Pancreas (tissue), 10 donors: ENCODE measurements around the gene MDP1. TPM values are rescaled to one million over a fixed set of nuclear protein-coding genes. Genes with fewer than 3 reads are reported as not detected.
A peak's percentile ranks its signal among the peaks of the same experiment; 100 is the strongest.

ENCODE experiments used
- ATAC-seq, 4 donors: fragments of 200-7000 bp; cut with Tn5 transposase; one replicate each; pipeline versions ENCODE4 v1.8.0 to v1.9.1; 2020; ENCODE audit warnings: mild to moderate bottlenecking in 4 of 4, moderate library complexity in 4 of 4
- DNase-seq, 6 donors: peaks; one replicate each; pipeline ENCODE4 v3.0.0-alpha.2; 2020
- FAIRE-seq: peaks from 2 replicates; lab custom pipeline; 2012; peaks lifted over from hg19 to GRCh38; lab: Jason Lieb, UNC
- H3K27ac ChIP-seq, 4 donors: fragments of 200-600 bp; sonication (generic); 1 replicate in 3 of 4; 2 replicates in 1 of 4; pipeline versions ENCODE4 v1.5.0 to v1.8.0; 2020
- H3K27me3 ChIP-seq, 4 donors: fragments of 200-600 bp; one replicate each; pipeline ENCODE4 v1.8.0; 2021
- H3K36me3 ChIP-seq, 3 donors: fragments of 200-600 bp; sonication (generic) in 1 of 3; one replicate each; pipeline versions ENCODE4 v1.5.0 to v1.8.0; 2020 to 2021
- H3K4me1 ChIP-seq, 3 donors: fragments of 200-600 bp; one replicate each; pipeline ENCODE4 v1.8.0; 2021
- H3K4me3 ChIP-seq, 4 donors: fragments of 200-600 bp; sonication (generic) in 2 of 4; one replicate each; pipeline versions ENCODE4 v1.5.0 to v1.8.0; 2020 to 2021
- H3K9me3 ChIP-seq, 4 donors: fragments of 200-600 bp; one replicate each; pipeline ENCODE4 v1.8.0; 2021
- CTCF ChIP-seq, 4 donors: fragments of 200-600 bp; sonication (generic) in 3 of 4; IDR thresholded peaks; one replicate each; pipeline versions ENCODE4 v1.5.0 to v1.8.0; 2021; ENCODE audit warnings: antibody characterized with exemption in 4 of 4
- WGBS, 2 donors: extraction: QIAGEN DNeasy Blood & Tissue Kit; methylation state at CpG; one replicate each; pipeline ENCODE4 v1.1.7; 2013; 5-methylcytosine and 5-hydroxymethylcytosine counted together
- intact Hi-C, 3 donors: fragments of 100-400 bp; cut with DNase I; formaldehyde crosslinking; loops; one replicate each; pipeline versions ENCODE4 v1.11.1 to v1.14.2; 2022
- polyA plus RNA-seq, 2 donors: library from polyadenylated mRNA; stranded (reverse); fragments of 200-250 nt; gene quantifications; one replicate each; pipeline ENCODE4 v1.2.3, GENCODE V29; 2013
- total RNA-seq, 6 donors: library from RNA; stranded (reverse); fragmentation: NEBNext Ultra II Directional in 4 of 6; extraction: Animal tissue kit (Norgen Biotek cat#: 25700) in 4 of 6; gene quantifications; one replicate each; pipeline versions ENCODE4 v1.2.1 to v1.2.4, GENCODE V29; 2021 to 2023
- donor health status: healthy with polysubstance abuse.
- donor health status: DM: no; HTN: no; CAD: no; lungs with moderate emphysema.
- donor health status: DM: no; HTN: no; CAD: no.
- donor health status: control.
- donor health status: control.
- donor health status: Bipolar disorder and iron deficiency.
- donor health status: DM: yes; HTN: yes; CAD: no.
- donor health status: DM: no; HTN: no; CAD: no.
- donor health status: DM: no; HTN: no; CAD: no.
- donor health status: DM: yes; HTN: yes; CAD: no.

Gene MDP1
- total and polyA plus RNA-seq, 8 donors, result 7.8 to 31.7 (median 10.3) TPM

DNA sequence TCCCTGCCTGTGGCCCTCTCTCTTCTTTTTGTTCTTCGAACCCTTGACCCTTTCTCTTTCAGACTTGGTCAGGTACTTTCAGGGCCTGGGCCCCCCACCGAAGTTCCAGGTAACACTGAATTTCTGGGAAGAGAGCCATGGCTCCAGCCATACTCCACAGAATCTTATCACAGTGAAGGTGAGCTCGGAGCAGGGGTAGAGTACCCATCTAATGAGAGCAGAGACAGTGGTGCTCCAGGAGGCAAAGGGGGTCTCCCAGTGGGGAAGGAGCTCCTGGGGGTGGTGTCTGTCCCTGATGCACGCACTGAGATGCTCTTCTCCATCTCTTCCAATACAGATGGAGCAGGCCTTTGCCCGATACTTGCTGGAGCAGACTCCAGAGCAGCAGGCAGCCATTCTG is 50.1 kb downstream of the MDP1 start:
- 87% methylated on average over 5 of the region's 5 CpGs for WGBS, 2 donors
- no peak for TF ChIP-seq CTCF (IDR thresholded peaks at IDR 0.05)
- FAIRE-seq, result no peak
- peak in 1 of 6 donors; percentile 21 for DNase-seq
- peaks cover 0 to 14% (median 0%) of the 10 kb centered on the region in 3 donors for H3K4me1 ChIP-seq
- H3K27me3 ChIP-seq, result no peaks in the 10 kb centered on the region
- ATAC-seq, result no peak
- intact Hi-C loops, result no loop called here
- no peaks in the 10 kb centered on the region for H3K9me3 ChIP-seq
- H3K4me3 ChIP-seq, result no peak overlapping the region
- H3K36me3 ChIP-seq, result peaks cover 5 to 45% (median 24%) of the 10 kb centered on the region in 3 donors
- no peak overlapping the region for H3K27ac ChIP-seq

GRCh38 chr14:24164518-24164991 is 51.3 kb downstream of the MDP1 start:
- 85 to 94% methylated on average over 12 to 14 of the region's 14 CpGs for WGBS, 2 donors

More at GRCh38 chr14:24164518-24164991, 51.3 kb downstream of the MDP1 start:
- Histone ChIP-seq H3K9me3 (no peaks in the 10 kb centered on the region), H3K4me3 (no peak overlapping the region), H3K27ac (no peak overlapping the region), H3K27me3 (no peaks in the 10 kb centered on the region), H3K4me1 (peaks cover 0 to 19% (median 0%) of the 10 kb centered on the region in 3 donors), H3K36me3 (peaks cover 5 to 44% (median 24%) of the 10 kb centered on the region in 3 donors)
- ATAC-seq (no peak), DNase-seq (peak in 1 of 6 donors; percentile 42), FAIRE-seq (no peak)
- intact Hi-C loops, result no loop called here
- TF ChIP-seq CTCF (IDR thresholded peaks at IDR 0.05), result no peak

Other genes with a start within 250 kb of the MDP1 start
Only the 30 nearest of the 34 such genes appear.
- gene CARMIL3, start 164.1 kb downstream of the MDP1 start, total RNA-seq, result under 1 TPM; 0.31 to 1.00 (median 0.71) TPM
- 1 to 10 TPM; 2.7 to 4.0 TPM for gene CARMIL3, start 164.1 kb downstream of the MDP1 start, polyA plus RNA-seq
- not detected for gene CPNE6, start 144.5 kb downstream of the MDP1 start, total RNA-seq
- under 1 TPM in 1 of 2 donors, not detected in 1; 0.07 TPM for gene CPNE6, start 144.5 kb downstream of the MDP1 start, polyA plus RNA-seq
- gene PCK2, start 121.8 kb downstream of the MDP1 start, total RNA-seq, result 100 to 1,000 TPM in 1 of 6 donors, 10 to 100 TPM in 5; 18.6 to 146 (median 23.1) TPM
- gene PCK2, start 121.8 kb downstream of the MDP1 start, polyA plus RNA-seq, result 10 to 100 TPM; 12.8 to 20.3 TPM
- 10 to 100 TPM; 50.1 to 78.9 (median 60.3) TPM for gene DCAF11, start 101.3 kb downstream of the MDP1 start, total RNA-seq
- 10 to 100 TPM; 34.2 to 41.6 TPM for gene DCAF11, start 101.3 kb downstream of the MDP1 start, polyA plus RNA-seq
- 1 to 10 TPM in 3 of 6 donors, under 1 TPM in 3; 0.37 to 2.4 (median 1.1) TPM for gene NRL, start 101.1 kb downstream of the MDP1 start, total RNA-seq
- 1 to 10 TPM; 2.3 TPM for gene NRL, start 101.1 kb downstream of the MDP1 start, polyA plus RNA-seq
- gene FITM1, start 85.4 kb downstream of the MDP1 start, total RNA-seq, result 10 to 100 TPM in 1 of 6 donors, 1 to 10 TPM in 5; 2.7 to 12.0 (median 4.0) TPM
- 10 to 100 TPM in 1 of 2 donors, 1 to 10 TPM in 1; 3.4 to 11.1 TPM for gene FITM1, start 85.4 kb downstream of the MDP1 start, polyA plus RNA-seq
- 100 to 1,000 TPM in 2 of 6 donors, 10 to 100 TPM in 4; 46.4 to 107 (median 68.8) TPM for gene PSME1, start 79.9 kb downstream of the MDP1 start, total RNA-seq
- 100 to 1,000 TPM in 1 of 2 donors, 10 to 100 TPM in 1; 88.9 to 132 TPM for gene PSME1, start 79.9 kb downstream of the MDP1 start, polyA plus RNA-seq
- 10 to 100 TPM in 5 of 6 donors, 1 to 10 TPM in 1; 8.1 to 18.8 (median 13.5) TPM for gene EMC9, start 74.5 kb downstream of the MDP1 start, total RNA-seq
- gene EMC9, start 74.5 kb downstream of the MDP1 start, polyA plus RNA-seq, result 10 to 100 TPM; 52.4 to 72.6 TPM
- 10 to 100 TPM; 33.9 to 90.3 (median 59.2) TPM for gene PSME2, start 69.5 kb downstream of the MDP1 start, total RNA-seq
- 100 to 1,000 TPM; 180 to 285 TPM for gene PSME2, start 69.5 kb downstream of the MDP1 start, polyA plus RNA-seq
- 10 to 100 TPM; 25.8 to 44.2 (median 37.1) TPM for gene RNF31, start 68.6 kb downstream of the MDP1 start, total RNA-seq
- gene RNF31, start 68.6 kb downstream of the MDP1 start, polyA plus RNA-seq, result 100 to 1,000 TPM; 124 to 169 TPM
- gene IRF9, start 54.8 kb downstream of the MDP1 start, total RNA-seq, result 10 to 100 TPM; 20.3 to 60.7 (median 27.9) TPM
- gene IRF9, start 54.8 kb downstream of the MDP1 start, polyA plus RNA-seq, result 10 to 100 TPM; 50.7 to 60.8 TPM
- 1 to 10 TPM; 3.5 to 9.9 (median 4.5) TPM for gene REC8, start 44.0 kb downstream of the MDP1 start, total RNA-seq
- 10 to 100 TPM; 22.8 to 41.1 TPM for gene REC8, start 44.0 kb downstream of the MDP1 start, polyA plus RNA-seq
- gene IPO4, start 27.2 kb downstream of the MDP1 start, total RNA-seq, result 10 to 100 TPM; 24.6 to 62.0 (median 31.0) TPM
- gene IPO4, start 27.2 kb downstream of the MDP1 start, polyA plus RNA-seq, result 10 to 100 TPM; 21.3 to 29.4 TPM
- gene TM9SF1, start 20.6 kb downstream of the MDP1 start, total RNA-seq, result 10 to 100 TPM; 29.2 to 46.8 (median 38.4) TPM
- 10 to 100 TPM; 20.5 to 34.4 TPM for gene TM9SF1, start 20.6 kb downstream of the MDP1 start, polyA plus RNA-seq
- under 1 TPM in 5 of 6 donors, not detected in 1; 0.16 to 0.66 (median 0.40) TPM for gene TSSK4, start 10.4 kb downstream of the MDP1 start, total RNA-seq
- under 1 TPM; 0.14 to 0.46 TPM for gene TSSK4, start 10.4 kb downstream of the MDP1 start, polyA plus RNA-seq
- 10 to 100 TPM; 16.3 to 31.2 (median 22.4) TPM for gene CHMP4A, start 2.6 kb downstream of the MDP1 start, total RNA-seq
- gene CHMP4A, start 2.6 kb downstream of the MDP1 start, polyA plus RNA-seq, result 10 to 100 TPM; 35.4 to 79.9 TPM
- 10 to 100 TPM; 32.5 to 65.1 (median 46.9) TPM for gene NEDD8, start 16.3 kb upstream of the MDP1 start, total RNA-seq
- gene NEDD8, start 16.3 kb upstream of the MDP1 start, polyA plus RNA-seq, result 100 to 1,000 TPM in 1 of 2 donors, 10 to 100 TPM in 1; 62.8 to 118 TPM
- gene GMPR2, start 16.9 kb upstream of the MDP1 start, total RNA-seq, result 10 to 100 TPM; 24.3 to 37.0 (median 28.6) TPM
- gene GMPR2, start 16.9 kb upstream of the MDP1 start, polyA plus RNA-seq, result 10 to 100 TPM; 23.6 to 48.1 TPM
- gene TINF2, start 26.6 kb upstream of the MDP1 start, total RNA-seq, result 10 to 100 TPM; 32.1 to 42.6 (median 34.4) TPM
- gene TINF2, start 26.6 kb upstream of the MDP1 start, polyA plus RNA-seq, result 10 to 100 TPM; 23.8 to 43.8 TPM
- 1 to 10 TPM; 1.2 to 3.8 (median 2.2) TPM for gene TGM1, start 47.1 kb upstream of the MDP1 start, total RNA-seq
- 1 to 10 TPM; 4.8 to 5.4 TPM for gene TGM1, start 47.1 kb upstream of the MDP1 start, polyA plus RNA-seq
- gene RABGGTA, start 55.5 kb upstream of the MDP1 start, total RNA-seq, result 10 to 100 TPM; 15.4 to 21.0 (median 18.2) TPM
- 10 to 100 TPM; 49.1 to 51.5 TPM for gene RABGGTA, start 55.5 kb upstream of the MDP1 start, polyA plus RNA-seq
- gene DHRS1, start 83.7 kb upstream of the MDP1 start, total RNA-seq, result 10 to 100 TPM in 3 of 6 donors, 1 to 10 TPM in 3; 6.1 to 15.3 (median 11.2) TPM
- 10 to 100 TPM; 18.9 to 21.1 TPM for gene DHRS1, start 83.7 kb upstream of the MDP1 start, polyA plus RNA-seq
- gene NOP9, start 83.8 kb upstream of the MDP1 start, total RNA-seq, result 10 to 100 TPM in 4 of 6 donors, 1 to 10 TPM in 2; 8.8 to 13.9 (median 11.3) TPM
- gene NOP9, start 83.8 kb upstream of the MDP1 start, polyA plus RNA-seq, result 1 to 10 TPM; 6.2 to 8.7 TPM
- gene CIDEB, start 91.9 kb upstream of the MDP1 start, total RNA-seq, result 10 to 100 TPM in 3 of 6 donors, 1 to 10 TPM in 3; 6.3 to 11.3 (median 9.4) TPM
- 10 to 100 TPM in 1 of 2 donors, 1 to 10 TPM in 1; 9.2 to 15.0 TPM for gene CIDEB, start 91.9 kb upstream of the MDP1 start, polyA plus RNA-seq
- gene LTB4R2, start 94.1 kb upstream of the MDP1 start, total RNA-seq, result 1 to 10 TPM; 1.5 to 3.0 (median 2.2) TPM
- 1 to 10 TPM in 1 of 2 donors, under 1 TPM in 1; 0.73 to 3.1 TPM for gene LTB4R2, start 94.1 kb upstream of the MDP1 start, polyA plus RNA-seq
- gene LTB4R, start 95.4 kb upstream of the MDP1 start, total RNA-seq, result 1 to 10 TPM; 1.9 to 3.2 (median 2.3) TPM
- gene LTB4R, start 95.4 kb upstream of the MDP1 start, polyA plus RNA-seq, result 10 to 100 TPM; 13.0 to 15.5 TPM
- 10 to 100 TPM in 1 of 6 donors, 1 to 10 TPM in 5; 3.2 to 10.6 (median 5.1) TPM for gene ADCY4, start 119.0 kb upstream of the MDP1 start, total RNA-seq
- gene ADCY4, start 119.0 kb upstream of the MDP1 start, polyA plus RNA-seq, result 10 to 100 TPM; 33.8 to 59.3 TPM
- gene RIPK3, start 123.9 kb upstream of the MDP1 start, total RNA-seq, result 10 to 100 TPM in 1 of 6 donors, 1 to 10 TPM in 5; 3.9 to 12.1 (median 5.7) TPM
- 10 to 100 TPM; 12.9 to 13.0 TPM for gene RIPK3, start 123.9 kb upstream of the MDP1 start, polyA plus RNA-seq
- gene NFATC4, start 152.1 kb upstream of the MDP1 start, total RNA-seq, result 10 to 100 TPM in 3 of 6 donors, 1 to 10 TPM in 3; 3.3 to 27.5 (median 10.5) TPM
- 10 to 100 TPM; 77.0 to 97.9 TPM for gene NFATC4, start 152.1 kb upstream of the MDP1 start, polyA plus RNA-seq
- 1 to 10 TPM; 2.1 to 9.0 (median 4.3) TPM for gene NYNRIN, start 182.9 kb upstream of the MDP1 start, total RNA-seq
- gene NYNRIN, start 182.9 kb upstream of the MDP1 start, polyA plus RNA-seq, result 1 to 10 TPM; 2.7 to 5.6 TPM